Effector memory CD4-positive, alpha-beta T cell (primary cell): Measurements from ENCODE around the gene TTC31.

Experiments
- DNase-seq, 3 donors: peaks; one replicate each; pipeline ENCODE4 v3.0.0-alpha.2; 2020
- H3K27ac ChIP-seq: 2 replicates; pipeline ENCODE4 v1.7.0; 2013; ENCODE audit warnings: mild to moderate bottlenecking, low read length, moderate library complexity; ENCODE audit not compliant: insufficient read depth, poor library complexity, severe bottlenecking
- H3K27me3 ChIP-seq: replicated peaks from 2 replicates; pipeline ENCODE4 v1.7.0; 2013; ENCODE audit warnings: mild to moderate bottlenecking, low read length; ENCODE audit not compliant: insufficient read depth, control insufficient read depth, poor library complexity, severe bottlenecking
- H3K36me3 ChIP-seq: 2 replicates; pipeline ENCODE4 v1.7.0; 2013; ENCODE audit warnings: mild to moderate bottlenecking, low read length, moderate library complexity; ENCODE audit not compliant: control insufficient read depth, insufficient read depth
- H3K4me1 ChIP-seq: 2 replicates; pipeline ENCODE4 v1.7.0; 2013; ENCODE audit warnings: low read length, mild to moderate bottlenecking; ENCODE audit not compliant: control insufficient read depth, insufficient read depth, poor library complexity, severe bottlenecking
- H3K4me3 ChIP-seq: 2 replicates; pipeline ENCODE4 v1.7.0; 2013; ENCODE audit warnings: low read length, low read depth, mild to moderate bottlenecking; ENCODE audit not compliant: insufficient read depth, poor library complexity, severe bottlenecking
- H3K9me3 ChIP-seq: 2 replicates; pipeline ENCODE4 v1.7.0; 2013; ENCODE audit warnings: mild to moderate bottlenecking, low read length, moderate library complexity; ENCODE audit not compliant: control insufficient read depth

The TTC31 gene

DNA sequence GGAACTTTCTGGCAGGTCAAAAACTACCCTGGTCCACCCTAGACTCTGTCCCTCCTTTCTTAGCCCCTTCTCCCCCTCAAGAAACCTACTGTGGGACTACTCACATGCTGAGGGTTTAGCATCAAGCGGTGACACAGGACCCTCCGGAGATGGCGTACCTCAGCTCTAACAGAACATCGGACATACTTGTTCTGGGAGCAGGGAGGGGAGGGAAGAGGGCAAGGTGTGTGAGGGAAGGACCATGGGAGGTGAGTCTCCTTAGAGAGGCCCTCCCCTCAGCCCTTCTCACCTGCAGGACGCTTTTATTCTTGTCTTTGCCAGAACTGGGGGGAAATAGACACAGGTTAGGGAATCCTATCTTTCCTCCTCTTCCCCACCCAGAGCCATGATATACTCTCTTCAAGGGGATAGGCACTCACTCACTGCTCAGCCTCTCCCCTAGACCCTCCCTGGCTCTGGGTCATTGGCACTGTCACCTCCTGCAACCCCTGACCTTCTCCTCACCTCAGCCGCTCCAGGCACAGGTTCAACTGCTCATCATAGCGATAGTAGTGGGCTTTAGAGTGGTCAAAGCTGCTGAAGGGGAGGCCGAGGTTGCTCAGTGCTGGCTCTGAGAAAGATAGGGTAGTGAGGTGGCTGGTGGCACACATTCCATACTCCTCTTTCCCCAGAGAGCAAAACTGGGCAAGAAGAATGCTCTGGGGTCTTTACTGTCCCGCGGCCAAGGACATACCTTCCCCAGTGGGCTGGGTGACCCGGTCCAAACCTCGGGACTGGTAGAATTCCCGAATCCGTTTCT lies 22.8 kb downstream of the TTC31 start:
- Histone ChIP-seq H3K27me3 (peaks cover 32% of the 10 kb centered on the region), H3K27ac (no peak overlapping the region), H3K4me1 (peaks cover 31% of the 10 kb centered on the region), H3K36me3 (peaks cover 15% of the 10 kb centered on the region), H3K9me3 (no peaks in the 10 kb centered on the region), H3K4me3 (no peak overlapping the region)
- no peak for DNase-seq

DNA sequence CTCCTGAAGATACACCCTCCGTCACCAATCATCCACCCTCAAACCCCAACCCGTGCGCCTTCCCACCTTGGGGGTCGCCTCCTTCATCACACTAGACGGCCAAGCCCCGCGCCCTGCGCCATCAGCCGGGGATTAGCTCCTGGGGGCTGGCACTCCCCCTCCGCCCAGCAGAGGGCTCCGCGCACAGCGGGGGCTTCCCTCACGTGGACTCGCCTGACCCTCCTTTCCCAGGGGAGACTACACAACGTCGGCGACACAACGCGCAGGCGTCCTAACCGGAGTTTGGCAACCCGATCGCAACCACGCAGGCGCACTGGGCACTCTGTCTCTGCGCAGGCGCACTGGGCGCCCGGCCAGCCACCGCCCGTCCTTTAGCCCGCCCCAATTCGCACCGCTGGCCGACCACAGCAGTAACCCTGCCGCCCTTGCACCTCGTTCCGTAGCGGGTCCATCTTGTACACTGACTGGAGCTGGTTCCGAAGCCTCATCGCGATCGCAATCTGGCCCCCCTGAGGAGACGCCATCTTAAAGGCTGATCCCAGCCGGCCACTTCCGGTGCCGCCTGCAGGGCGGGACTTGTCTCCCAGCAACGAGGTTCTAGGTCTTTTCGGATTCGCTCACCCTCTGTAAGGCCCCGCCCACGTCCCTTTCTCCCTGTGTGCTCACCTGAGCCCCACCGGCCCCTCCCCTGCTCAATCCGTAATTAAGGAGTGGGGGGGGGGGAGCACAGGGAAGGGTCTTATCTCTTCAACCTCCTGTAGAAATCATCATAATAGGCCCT lies 24.5 kb downstream of the TTC31 start, which contains the start of gene PCGF1:
TSS of gene PCGF1 (minus strand) at position 551 of the 781 bp plus-strand sequence. CDS start at position 524, 27 bp downstream.
- Histone ChIP-seq H3K9me3 (no peaks in the 10 kb centered on the region), H3K4me3 (peak within 1 kb of the TSS; percentile 99), H3K27ac (peak within 1 kb of the TSS; percentile 97), H3K27me3 (peaks cover 18% of the 10 kb centered on the region), H3K36me3 (peaks cover 15% of the 10 kb centered on the region), H3K4me1 (peaks cover 31% of the 10 kb centered on the region)
- peak; percentile 94 to 97 (median 96) for DNase-seq

GRCh38 chr2:74507926-74508520 lies 25.1 kb downstream of the TTC31 start:
- no peaks in the 10 kb centered on the region for H3K9me3 ChIP-seq
- peaks cover 11% of the 10 kb centered on the region for H3K27me3 ChIP-seq
- peak overlapping the region; percentile 99 for H3K4me3 ChIP-seq
- peaks cover 25% of the 10 kb centered on the region for H3K4me1 ChIP-seq
- no peak for DNase-seq
- H3K27ac ChIP-seq, result peak overlapping the region; percentile 97
- H3K36me3 ChIP-seq, result peaks cover 15% of the 10 kb centered on the region

GRCh38 chr2:74510272-74510671 lies 27.4 kb downstream of the TTC31 start:
- DNase-seq, result no peak
- H3K27ac ChIP-seq, result no peak overlapping the region
- no peaks in the 10 kb centered on the region for H3K9me3 ChIP-seq
- H3K4me3 ChIP-seq, result no peak overlapping the region
- H3K4me1 ChIP-seq, result peaks cover 38% of the 10 kb centered on the region
- H3K27me3 ChIP-seq, result peaks cover 15% of the 10 kb centered on the region
- H3K36me3 ChIP-seq, result peaks cover 8% of the 10 kb centered on the region

- no peaks in the 10 kb centered on the region for H3K9me3 ChIP-seq
- H3K27me3 ChIP-seq, result peaks cover 26% of the 10 kb centered on the region
- H3K36me3 ChIP-seq, result no peaks in the 10 kb centered on the region
- H3K27ac ChIP-seq, result no peak overlapping the region
- no peak overlapping the region for H3K4me3 ChIP-seq
- peaks cover 46% of the 10 kb centered on the region for H3K4me1 ChIP-seq
- DNase-seq, result no peak
Measured at GRCh38 chr2:74511104-74511989, 28.5 kb downstream of the TTC31 start.

- peaks cover 39% of the 10 kb centered on the region for H3K4me1 ChIP-seq
- H3K27me3 ChIP-seq, result peaks cover 41% of the 10 kb centered on the region
- no peaks in the 10 kb centered on the region for H3K9me3 ChIP-seq
- H3K36me3 ChIP-seq, result no peaks in the 10 kb centered on the region
- DNase-seq, result no peak
- H3K27ac ChIP-seq, result no peak overlapping the region
- H3K4me3 ChIP-seq, result no peak overlapping the region
Measured at GRCh38 chr2:74512744-74513604, 30.1 kb downstream of the TTC31 start.

DNA sequence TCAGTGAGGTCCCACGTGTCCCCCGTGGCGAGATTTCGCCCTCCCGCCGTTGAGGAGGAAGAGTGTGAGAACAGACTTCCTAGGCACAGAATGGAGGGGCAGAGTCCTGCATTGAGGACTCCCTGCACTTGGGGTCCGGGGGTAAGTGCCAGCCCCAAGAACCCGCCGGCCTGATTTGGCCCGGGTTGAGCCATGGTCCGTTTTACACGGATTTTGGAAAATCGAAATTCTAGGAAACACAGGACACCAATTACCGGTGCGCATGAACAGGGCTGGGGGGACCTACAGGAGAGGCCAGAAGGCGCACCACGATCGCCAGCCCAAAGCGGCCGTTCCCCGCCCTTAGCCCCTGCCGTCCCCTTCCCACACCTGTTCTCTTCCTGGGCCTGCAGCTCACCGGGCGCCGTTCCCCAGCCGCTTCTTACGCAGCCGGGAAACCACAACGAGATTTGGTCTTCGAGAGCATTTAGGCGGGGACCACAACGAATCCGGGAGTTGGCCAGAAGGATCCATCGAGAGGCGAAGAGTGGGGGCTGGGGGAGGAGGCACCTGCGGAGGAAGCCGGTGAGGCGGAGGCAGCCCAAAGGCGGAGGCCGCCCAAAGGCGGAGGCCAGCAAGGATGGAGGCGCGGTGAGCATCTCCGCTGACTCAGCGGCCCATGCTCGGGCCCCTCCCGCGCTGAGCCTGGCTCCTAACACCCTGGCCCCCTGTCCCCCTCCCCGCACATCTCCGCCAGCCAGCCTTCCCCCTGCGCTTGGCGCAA lies 30.9 kb downstream of the TTC31 start:
- no peak for DNase-seq
- Histone ChIP-seq H3K36me3 (no peaks in the 10 kb centered on the region), H3K27me3 (peaks cover 47% of the 10 kb centered on the region), H3K9me3 (no peaks in the 10 kb centered on the region), H3K27ac (no peak overlapping the region), H3K4me1 (peaks cover 36% of the 10 kb centered on the region), H3K4me3 (peak overlapping the region; percentile 58)

- Histone ChIP-seq H3K36me3 (no peaks in the 10 kb centered on the region), H3K4me1 (peaks cover 36% of the 10 kb centered on the region), H3K27ac (no peak within 1 kb of the TSS), H3K9me3 (no peaks in the 10 kb centered on the region), H3K4me3 (peak within 1 kb of the TSS; percentile 58), H3K27me3 (peaks cover 55% of the 10 kb centered on the region)
- no peak for DNase-seq
Measured at GRCh38 chr2:74514368-74515270, 31.7 kb downstream of the TTC31 start, which contains the start of gene TLX2. Gene TLX2, plus strand, starts transcription at chr2:74514450. Its CDS starts 357 bp downstream, at chr2:74514807.
